ENCODE measurements around the gene MYBPC1.
"Not testable (repeated sequence)": the region's sequence is repeated elsewhere in the genome, so short reads cannot be mapped to it uniquely, and the experiment has no call there.

Gene MYBPC1

DNA sequence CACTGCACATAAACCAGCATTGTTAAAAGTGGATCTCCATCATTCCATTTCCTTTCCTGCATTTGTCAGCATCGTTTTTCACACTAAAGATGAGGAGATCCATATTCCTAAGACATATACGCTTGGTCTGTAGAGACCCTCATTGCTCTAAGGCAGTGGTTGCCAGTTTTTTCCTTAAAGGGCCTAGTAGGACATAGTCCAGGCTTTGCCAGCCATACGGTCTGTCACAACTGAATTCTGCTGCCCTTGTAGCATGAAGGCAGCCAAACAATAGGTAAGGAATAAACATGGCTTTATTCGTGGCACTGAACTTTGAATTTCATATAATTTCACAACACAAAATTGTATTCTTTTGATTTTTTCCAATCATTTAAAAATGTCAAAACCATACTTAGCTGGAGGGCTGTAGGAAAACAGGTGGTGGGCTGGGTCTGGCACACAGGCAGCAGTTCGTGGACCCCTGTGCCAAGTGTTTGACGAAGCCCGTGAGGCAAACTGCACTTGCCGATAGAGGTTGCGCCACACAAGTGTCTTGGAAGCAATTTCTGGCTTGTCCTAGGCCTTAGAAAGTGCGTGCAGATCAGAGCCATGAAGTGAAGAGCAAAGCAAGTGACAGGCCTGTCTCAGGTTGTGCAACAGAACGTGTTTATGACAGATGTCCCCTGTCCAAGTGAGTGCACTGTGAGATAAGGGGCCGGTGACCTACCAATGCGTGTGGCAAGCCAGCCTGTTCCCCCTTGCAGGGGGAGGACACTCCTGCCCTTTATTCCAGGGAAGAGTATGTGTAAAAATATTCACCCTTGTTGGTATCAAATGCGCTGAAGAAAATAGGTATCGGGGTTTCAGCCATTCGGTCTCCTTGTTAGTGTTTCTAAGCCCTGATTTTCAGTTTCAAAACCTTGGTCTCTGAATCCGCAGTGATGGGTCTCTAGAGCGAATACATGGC is 101.8 kb downstream of the MYBPC1 start:
- DNase-seq, result no peak

DNA sequence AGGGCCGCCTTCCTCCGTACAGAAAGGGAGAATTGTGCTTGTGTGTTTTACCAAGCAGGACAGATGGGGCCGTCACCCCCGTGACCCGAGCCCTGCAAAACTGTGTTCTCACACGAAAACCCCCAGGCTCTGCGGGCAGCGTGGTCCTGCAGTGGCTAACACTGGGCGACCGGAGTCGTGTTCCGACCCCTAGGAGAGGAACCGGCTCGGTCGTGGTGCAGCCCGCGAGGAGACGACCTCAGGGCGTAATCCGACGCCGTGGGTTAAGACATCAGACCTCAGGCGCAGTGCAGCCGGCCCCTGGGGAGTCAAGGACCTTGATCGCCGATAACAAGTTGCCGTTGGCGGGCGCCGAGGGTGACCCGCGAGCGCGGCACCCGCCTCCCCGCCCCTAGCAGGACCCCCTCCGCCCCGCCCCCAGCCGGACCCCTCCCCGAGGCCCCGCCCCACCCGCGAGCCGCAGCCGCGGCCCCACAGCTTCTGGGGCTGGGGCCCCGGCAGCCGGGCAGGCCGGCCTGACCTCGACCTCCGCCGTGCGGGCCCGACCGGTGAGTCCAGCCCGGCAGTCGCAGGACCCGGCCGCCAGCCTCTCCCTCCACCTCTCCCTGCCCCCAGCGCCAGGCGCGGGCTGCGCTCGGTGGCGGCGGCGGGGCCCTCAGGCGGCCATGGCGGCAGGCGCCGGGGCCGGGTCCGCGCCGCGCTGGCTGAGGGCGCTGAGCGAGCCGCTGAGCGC is 102.6 kb downstream of the MYBPC1 start, which contains the start of gene CHPT1:
TSS of gene CHPT1 (plus strand) at position 444 of the 733 bp plus-strand sequence. CDS start at position 666, 222 bp downstream.
- DNase-seq, result no peak

DNA sequence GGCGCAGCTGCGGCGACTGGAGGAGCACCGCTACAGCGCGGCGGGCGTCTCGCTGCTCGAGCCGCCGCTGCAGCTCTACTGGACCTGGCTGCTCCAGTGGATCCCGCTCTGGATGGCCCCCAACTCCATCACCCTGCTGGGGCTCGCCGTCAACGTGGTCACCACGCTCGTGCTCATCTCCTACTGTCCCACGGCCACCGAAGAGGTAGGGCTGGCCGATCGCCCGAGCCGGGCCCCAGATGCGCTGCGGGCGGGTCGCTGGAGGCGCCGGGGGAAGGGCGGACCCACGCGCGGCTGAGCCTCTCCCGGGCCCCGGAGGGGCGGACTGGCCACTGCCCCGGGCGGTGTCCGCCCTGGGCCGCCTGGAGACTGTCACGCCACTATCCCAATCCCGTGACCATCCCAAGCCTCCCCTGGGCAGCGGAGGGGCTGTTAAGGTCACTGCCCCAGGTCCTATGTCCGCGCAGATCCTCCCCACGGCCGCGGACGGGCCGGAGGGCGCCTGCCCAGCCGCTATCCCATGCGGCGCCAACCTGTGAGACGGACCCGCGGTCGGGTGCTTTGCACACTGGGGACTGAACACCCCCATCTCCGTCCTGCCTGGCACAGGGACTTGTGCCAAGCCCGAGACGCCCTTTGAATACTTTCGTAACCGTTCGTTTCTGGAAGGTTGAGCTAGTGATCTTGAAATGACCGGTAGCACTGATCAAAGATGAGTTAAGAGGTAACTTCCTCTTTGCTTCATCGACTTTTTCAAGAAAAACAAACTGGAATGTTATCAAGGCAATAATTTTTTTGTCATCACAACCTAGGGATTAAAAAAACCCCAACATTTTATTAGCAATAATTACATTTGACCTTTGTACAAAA is 103.4 kb downstream of the MYBPC1 start:
- DNase-seq, result peak; percentile 10

DNA sequence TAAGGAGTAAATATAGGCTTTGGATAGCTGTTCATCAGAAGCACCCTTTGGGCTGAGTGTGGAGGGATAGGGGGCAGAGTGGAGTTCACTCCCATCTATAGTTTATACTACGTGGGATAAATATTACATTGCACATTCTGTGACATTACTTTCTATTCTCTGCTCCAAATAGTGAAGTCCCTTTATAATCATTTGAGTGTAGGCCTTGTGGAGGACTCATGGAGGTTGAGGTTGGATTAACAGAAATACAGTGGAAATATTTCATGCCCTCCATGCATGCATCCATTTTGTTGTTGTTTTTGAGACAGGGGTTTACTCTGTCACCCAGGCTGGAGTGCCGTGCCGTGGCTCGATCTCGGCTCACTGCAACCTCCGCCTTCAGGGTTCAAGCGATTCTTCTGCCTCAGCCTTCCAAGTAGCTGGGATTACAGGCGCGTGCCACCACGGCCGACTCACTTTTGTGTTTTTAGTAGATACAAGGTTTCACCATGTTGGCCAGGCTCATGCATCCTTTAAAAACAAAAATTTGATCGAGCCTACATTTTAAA is 104.1 kb downstream of the MYBPC1 start:
- no peak for DNase-seq

DNA sequence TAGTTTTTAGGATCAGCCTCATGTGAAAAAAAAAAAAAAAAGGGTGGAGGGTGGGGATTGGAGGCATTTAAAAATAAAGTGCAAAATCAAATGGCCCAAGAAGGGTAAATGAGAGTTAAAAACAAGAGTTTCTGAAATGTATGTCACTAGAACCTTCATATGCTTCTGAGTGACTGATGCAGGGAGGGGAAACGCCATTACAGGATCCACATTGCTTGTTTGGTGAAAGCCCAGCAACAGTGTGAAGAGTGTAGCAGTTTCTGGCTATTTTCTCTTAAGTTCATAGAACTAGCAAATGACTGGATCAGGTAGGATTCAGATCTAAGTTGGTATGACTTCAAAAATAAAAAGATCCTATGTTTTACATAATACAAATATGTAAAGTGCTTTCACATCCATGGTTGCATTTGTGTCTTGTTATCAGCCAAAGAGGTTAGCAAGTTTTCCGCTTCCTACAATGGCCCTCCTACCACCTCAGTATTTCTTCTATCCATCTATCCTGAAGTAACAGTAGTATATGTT is 105.6 kb downstream of the MYBPC1 start:
- no peak for DNase-seq

DNA sequence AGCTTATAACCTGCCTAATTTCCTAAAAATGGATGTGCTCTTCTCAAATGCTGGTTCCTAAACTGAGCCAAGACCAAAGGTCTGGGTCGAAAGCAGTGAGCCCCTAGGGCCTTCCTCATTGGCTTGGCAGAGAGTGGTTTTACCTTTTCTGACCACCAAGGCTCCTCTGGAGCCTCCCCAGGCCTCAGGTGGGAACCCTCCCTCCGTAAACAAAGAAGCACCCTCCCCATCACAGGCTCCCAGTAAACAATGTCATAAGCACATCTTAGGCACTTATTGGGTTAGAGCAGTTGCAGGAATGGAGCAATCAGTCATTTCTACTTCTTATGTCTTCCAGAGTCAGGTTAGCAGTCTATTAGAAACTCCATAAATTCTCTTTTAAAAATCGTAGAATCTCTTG is 108.7 kb downstream of the MYBPC1 start:
- no peak for DNase-seq

DNA sequence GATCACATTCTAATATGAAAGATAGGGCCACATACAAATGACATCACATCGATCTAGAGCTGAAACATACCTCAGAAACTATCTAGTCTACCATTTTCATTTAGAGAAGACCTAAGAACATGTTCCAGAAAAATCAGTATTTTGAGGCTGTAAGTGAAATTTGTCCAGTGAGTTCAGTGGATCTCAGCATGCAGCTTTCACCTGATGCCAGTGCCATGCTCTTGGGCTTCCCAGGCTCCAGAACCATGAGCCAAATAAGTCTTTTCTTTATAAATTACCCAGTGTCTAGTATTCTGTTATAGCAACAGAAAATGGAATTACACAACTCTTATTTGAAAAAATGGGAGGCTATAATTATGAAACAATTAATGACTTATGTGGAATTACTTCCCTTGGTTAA is 111.6 kb downstream of the MYBPC1 start:
- no peak for DNase-seq

DNA sequence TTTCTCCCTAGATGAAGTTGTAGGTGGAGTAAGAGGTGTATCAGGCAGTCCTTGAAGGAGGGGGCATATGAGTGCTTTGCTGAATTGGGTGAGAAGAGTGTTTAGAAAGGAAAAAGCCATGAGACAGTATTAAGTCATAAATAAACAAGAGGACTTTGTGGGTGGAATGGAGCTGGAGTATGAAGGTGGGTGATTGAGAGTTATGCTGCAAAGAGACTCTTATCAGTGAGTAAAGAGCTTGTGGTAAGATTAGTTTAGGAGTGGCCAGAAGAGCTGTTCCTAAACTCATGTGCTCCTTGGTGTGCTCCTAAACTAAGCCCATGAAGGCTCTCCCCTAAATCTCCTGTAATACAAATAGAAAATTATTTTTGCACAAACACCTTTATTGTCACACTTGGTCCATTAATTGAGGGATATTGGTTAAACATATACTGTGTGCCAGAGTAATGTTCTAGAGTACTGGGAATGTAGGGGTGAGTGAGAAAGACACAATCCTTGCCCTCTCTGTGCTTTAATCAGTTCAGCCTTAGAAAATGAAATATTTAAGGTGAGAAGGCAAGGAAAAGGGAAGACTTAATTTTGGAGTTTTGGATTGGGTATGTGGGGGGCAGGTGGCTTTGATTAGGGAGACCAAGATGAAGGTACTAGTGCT is 112.5 kb downstream of the MYBPC1 start:
- DNase-seq, result no peak

DNA sequence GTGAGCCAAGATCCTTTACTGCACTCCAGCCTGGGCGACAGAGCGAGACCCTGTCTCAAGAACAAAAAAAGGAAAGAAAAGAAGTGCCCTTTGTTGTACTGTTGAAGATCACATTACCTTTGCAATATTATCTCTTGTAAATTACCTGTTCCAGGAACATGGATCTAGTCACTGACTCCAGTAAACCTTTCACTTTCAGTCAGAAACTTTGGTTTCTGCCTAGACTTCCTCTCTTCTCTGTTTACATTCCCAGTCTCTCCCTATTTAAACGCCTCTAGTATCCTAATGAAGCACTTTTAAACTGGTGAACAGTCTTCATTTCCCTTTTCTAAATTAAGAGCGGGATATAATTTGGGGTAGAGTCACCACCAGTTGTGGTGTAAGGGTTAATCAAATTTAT is 115.5 kb downstream of the MYBPC1 start:
- no peak for DNase-seq

DNA sequence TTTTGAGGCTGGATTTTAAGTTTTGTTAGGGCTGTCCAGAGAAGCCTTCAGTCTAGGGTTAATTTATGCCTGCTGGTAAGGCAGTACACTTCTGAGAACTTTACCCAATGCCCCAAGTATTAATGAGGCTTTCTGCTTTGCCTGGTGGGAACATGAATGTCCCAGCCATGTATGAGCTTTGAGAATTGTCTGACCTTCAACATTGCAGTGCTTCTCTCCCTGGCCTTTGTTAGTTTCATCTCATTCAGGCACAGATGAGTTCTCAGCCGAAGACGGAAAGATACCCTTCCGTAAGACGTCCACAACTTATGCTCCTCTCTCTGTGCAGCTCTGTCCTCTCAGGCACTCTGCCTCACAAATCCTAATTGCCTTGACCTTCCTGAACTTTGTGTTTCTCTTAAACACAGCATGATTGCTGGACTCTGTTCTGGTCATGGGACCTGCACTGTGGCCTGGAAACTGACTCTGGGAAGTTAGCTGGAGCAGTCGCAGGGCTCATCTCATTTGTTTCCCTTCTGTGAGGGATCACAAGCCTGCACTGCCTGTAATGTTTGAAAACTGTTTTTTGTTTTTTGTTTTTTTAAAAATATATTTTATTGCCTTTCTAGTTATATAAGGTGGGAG is 118.4 kb downstream of the MYBPC1 start:
- no peak for DNase-seq

DNA sequence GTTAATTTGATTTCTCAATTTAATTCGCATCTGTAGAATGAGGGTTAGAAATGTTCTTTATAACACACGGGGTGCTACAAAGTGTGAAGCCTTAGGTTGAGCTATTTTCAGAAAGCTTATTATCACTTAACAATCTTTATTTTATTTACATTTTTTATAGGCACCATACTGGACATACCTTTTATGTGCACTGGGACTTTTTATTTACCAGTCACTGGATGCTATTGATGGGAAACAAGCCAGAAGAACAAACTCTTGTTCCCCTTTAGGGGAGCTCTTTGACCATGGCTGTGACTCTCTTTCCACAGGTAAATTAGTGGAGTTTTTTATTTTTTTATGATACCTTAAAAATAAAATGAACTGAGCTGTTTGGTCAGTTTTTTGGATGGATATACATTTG is 119.2 kb downstream of the MYBPC1 start:
- no peak for DNase-seq

DNA sequence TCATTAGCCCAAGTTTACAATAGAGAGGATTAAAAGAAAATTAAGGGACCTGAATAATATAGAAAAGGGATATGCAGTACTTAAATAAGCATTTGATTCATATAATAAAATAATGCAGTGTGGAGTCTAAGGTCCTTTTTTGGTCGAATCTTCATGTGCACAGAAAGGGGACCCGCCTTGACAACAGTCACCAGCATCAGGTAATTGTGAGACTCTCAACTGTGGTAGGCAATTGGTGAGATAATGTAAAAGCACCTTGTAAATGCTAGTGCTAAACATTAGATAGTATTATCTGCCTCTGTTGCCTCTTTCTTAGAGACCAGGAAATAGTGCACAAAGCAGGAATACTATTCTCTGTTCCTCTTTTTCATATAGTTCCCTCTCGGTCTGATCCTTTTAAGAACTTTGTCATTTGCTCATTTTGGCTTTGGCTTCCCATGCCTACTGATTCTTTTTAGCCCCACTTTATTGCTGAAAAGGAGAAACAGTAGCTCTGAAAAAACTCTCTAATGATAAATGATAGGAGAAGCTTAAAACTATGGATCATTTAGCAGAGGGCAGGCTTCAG is 120.2 kb downstream of the MYBPC1 start:
- no peak for DNase-seq

DNA sequence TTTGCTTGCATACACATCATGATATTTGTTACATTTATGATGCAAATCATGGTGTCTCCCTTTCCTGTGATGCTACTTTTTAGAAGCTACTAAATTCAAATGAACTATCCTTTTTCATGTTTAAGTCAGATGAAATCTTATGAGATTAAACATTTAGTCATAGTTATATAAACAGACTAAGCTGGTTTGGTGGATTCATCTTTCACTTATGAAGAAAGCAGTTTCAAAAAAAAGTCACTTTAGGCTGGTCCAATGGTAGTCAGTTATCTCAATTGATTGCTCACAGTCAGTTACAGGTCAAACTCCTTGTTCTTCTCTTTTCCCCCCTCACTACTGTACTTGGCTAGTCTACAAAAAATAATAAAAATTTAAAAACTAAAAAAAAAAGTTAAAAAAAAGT is 124.8 kb downstream of the MYBPC1 start:
- DNase-seq, result no peak

DNA sequence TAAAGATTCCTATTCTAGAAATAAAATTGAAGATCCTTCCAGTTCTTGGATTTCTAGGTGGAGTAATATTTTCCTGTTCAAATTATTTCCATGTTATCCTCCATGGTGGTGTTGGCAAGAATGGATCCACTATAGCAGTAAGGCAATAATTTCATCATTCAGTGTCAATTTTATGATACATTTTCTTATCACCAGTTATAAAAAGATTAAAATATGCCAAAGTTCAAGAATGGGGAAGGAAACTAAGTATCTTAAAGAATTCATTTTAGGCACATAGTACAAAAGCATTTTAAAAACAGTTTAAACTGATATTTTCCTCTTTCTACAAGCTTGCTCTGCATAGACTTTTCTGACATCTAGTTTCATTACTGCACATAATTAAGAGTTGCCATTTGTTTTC is 125.3 kb downstream of the MYBPC1 start:
- DNase-seq, result no peak

DNA sequence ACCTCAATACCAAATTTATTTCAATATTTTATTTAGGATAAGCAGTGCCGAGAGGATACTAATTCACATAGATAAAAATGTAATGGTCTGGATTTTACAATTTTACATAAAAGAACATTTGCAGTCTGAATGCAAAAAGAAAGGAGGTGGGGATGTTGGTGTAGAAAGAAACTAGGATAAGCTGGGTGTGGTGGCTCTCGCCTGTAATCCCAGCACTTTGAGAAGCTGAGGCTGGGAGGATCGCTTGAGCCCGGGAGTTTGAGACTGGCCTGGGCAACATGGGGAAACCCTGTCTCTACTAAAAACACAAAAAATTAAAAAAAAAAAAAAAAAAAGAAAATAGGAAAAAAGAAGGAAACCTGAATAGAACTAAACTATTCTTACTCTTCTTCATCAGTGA is 127.6 kb downstream of the MYBPC1 start:
- no peak for DNase-seq

DNA sequence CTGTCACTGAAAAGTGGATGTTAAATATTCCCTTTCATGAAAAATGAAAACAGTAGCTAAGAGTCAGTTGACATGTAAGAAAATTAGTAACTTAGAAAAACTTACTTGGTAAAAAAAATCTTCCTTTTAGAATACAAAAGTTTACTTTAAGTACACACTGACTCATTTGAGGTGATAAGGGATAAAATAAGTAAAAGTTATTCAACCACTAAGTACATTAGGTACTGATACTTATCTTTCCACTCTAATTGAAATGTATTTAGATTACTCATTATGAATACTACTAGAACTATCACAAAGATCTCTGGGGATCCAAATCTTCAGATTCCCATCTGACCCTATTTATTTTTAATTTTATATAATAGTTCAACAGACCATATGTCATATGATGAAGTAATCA is 132.3 kb downstream of the MYBPC1 start:
- no peak for DNase-seq

DNA sequence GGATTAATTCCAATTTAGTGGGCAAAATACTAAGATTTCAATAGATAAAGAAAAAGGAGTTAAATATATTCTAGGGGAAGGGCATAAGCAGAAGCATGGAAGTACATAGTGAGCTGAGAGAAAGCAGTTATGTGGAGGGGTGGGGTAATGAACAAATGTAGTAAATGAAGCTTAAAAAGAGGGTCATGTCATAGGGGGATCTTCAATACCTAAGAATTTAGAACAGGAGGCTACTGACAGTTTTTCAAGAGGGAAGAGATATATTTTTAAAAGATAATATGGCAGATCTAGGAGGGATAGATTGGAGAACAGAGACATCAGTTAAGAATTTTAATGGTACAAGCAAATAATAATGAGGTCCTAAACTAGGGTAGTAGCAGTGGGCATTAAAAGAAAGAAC is 135.1 kb downstream of the MYBPC1 start:
- DNase-seq, result no peak

DNA sequence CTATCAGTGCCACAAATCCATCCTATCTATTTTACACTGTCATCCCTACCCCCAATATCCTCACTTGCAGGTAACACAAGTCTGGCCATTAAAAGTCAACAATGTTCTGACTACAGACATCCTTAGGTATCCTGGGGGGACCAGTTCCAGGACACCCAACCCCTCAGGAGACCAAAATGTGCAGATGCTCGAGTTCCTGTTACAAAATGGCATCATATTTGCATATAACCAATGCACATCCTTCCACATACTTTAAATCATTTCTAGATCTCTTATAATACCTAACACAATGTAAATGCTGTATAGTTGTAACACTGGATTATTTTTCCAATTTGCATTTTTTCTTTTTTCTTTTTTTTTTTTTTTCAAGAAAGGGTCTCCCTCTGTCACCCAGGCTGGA is 137.5 kb downstream of the MYBPC1 start:
- no peak for DNase-seq

DNA sequence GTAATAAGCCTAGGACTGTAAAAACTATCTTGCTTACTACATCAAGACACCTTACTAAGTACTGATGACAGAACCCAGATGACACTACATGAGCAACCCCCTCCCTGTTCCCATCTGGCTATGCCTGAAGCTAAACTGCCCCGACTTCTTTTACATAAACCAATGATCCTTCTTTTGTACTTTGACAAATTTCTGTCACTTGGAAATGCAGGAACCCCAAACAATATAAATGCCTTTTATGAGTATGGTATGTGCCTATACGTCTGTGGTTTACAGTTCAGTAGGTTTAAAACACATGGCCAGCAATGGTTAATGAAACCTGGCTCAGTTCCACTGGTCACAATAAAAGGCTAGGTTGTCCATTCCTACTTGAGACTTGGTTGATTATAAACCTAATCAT is 138.4 kb downstream of the MYBPC1 start:
- no peak for DNase-seq

DNA sequence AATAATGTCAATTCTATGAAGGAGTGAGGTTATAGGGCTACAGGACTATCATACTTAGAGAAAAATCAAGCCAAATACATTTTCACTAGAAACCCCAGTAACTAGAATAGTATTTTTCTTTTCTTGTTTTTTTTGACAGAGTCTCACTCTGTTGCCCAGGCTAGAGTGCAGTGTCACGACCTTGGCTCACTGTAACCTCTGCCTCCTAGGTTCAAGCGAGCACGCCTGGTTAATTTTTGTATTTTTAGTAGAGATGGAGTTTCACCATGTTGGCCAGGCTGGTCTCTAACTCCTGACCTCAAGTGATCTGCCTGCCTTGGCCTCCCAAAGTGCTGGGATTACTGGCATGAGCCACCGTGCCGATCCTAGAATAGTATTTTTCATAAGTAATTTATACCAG is 139.7 kb downstream of the MYBPC1 start:
- not testable (repeated sequence) for DNase-seq
